GM12873 (cell line): ENCODE measurements around the gene SLCO4A1.

Source experiments
- CTCF ChIP-seq: IDR thresholded peaks from 2 replicates; pipeline ENCODE4 v1.5.1; 2012; ENCODE audit warnings: low read depth, mild to moderate bottlenecking, moderate library complexity, low read length, control low read depth; ENCODE audit not compliant: insufficient read depth; ENCODE audit errors: missing control alignments

Gene SLCO4A1

GRCh38 chr20:62596921-62597320 is 45.4 kb upstream of the SLCO4A1 start:
- TF ChIP-seq CTCF: no peak

GRCh38 chr20:62597416-62598115 is 44.7 kb upstream of the SLCO4A1 start:
- TF ChIP-seq CTCF: no peak

GRCh38 chr20:62598761-62599194 is 43.5 kb upstream of the SLCO4A1 start:
- no peak for TF ChIP-seq CTCF

GRCh38 chr20:62599216-62600110 is 42.8 kb upstream of the SLCO4A1 start:
- no peak for TF ChIP-seq CTCF

GRCh38 chr20:62601172-62601571 is 41.1 kb upstream of the SLCO4A1 start:
- no peak for TF ChIP-seq CTCF

- TF ChIP-seq CTCF: no peak
These were observed 40.6 kb upstream of the SLCO4A1 start for GRCh38 chr20:62601714-62602113.

- TF ChIP-seq CTCF: no peak
These were observed 39.8 kb upstream of the SLCO4A1 start for GRCh38 chr20:62602550-62602949.
